IMR-90 (cell line): ENCODE results near the gene OPCML. TPM values are rescaled to one million over a fixed set of nuclear protein-coding genes. Genes with fewer than 3 reads are reported as not detected.

Experiments
- ATAC-seq: fragments of 200-7000 bp; cut with Tn5 transposase; 2 replicates; pipeline ENCODE4 v1.9.1; 2020; ENCODE audit warnings: low read depth, mild to moderate bottlenecking, moderate library complexity
- BruUV-seq: library from RNA; stranded (reverse); fragments of 400-500 nt; replicated peaks from 2 replicates; lab custom pipeline; 2021; lab: Mats Ljungman, UMichigan
- CTCF ChIA-PET: fragments of 300-600 bp; formaldehyde crosslinking; extraction: SDS; loops from one replicate; lab custom pipeline; 2021; ENCODE audit warnings: antibody characterized with exemption; lab: Yijun Ruan, JAX
- POLR2A ChIA-PET: fragments of 300-600 bp; sonication (Branson Sonifier 250); formaldehyde crosslinking; loops from one replicate; lab custom pipeline; 2022; ENCODE audit warnings: antibody characterized with exemption; ENCODE audit not compliant: unreplicated experiment; lab: Charles Lee
- DNase-seq: peaks from one replicate; pipeline ENCODE4 v3.0.0; 2013
- H2AFZ ChIP-seq: replicated peaks from 2 replicates; pipeline ENCODE3; 2013; ENCODE audit warnings: low read length, mild to moderate bottlenecking; ENCODE audit not compliant: poor library complexity
- H2AK5ac ChIP-seq: 2 replicates; pipeline ENCODE4 v1.6.1; 2013; ENCODE audit warnings: low read depth, low read length, inconsistent platforms
- H2AK9ac ChIP-seq: replicated peaks from 2 replicates; pipeline ENCODE3; 2013; ENCODE audit warnings: mild to moderate bottlenecking, low read depth, low read length, moderate library complexity; ENCODE audit not compliant: poor library complexity
- H2BK120ac ChIP-seq: 2 replicates; pipeline ENCODE4 v1.6.1; 2013; ENCODE audit warnings: low read depth, low read length, inconsistent platforms
- H2BK15ac ChIP-seq: 3 replicates; pipeline ENCODE4 v1.6.1; 2013; ENCODE audit warnings: low read depth, low read length, inconsistent platforms
- H2BK20ac ChIP-seq: 2 replicates; pipeline ENCODE4 v1.6.1; 2013; ENCODE audit warnings: low read depth, mild to moderate bottlenecking, inconsistent platforms, low read length, moderate library complexity
- H2BK5ac ChIP-seq: 2 replicates; pipeline ENCODE4 v1.6.1; 2013; ENCODE audit warnings: mild to moderate bottlenecking, low read depth, low read length, inconsistent platforms; ENCODE audit not compliant: poor library complexity, severe bottlenecking
- H3K14ac ChIP-seq: replicated peaks from 2 replicates; pipeline ENCODE4 v1.6.1; 2013; ENCODE audit warnings: low read depth, low read length, inconsistent platforms
- H3K18ac ChIP-seq: 2 replicates; pipeline ENCODE4 v1.6.1; 2013; ENCODE audit warnings: low read depth, low read length, control low read depth
- H3K23ac ChIP-seq: 2 replicates; pipeline ENCODE4 v1.6.1; 2013; ENCODE audit warnings: low read depth, low read length, inconsistent platforms
- H3K27ac ChIP-seq: 2 replicates; pipeline ENCODE4 v1.5.1; 2013; ENCODE audit warnings: mild to moderate bottlenecking, control low read depth, low read length; ENCODE audit not compliant: insufficient read depth
- H3K27me3 ChIP-seq: 2 replicates; pipeline ENCODE4 v1.6.1; 2013; ENCODE audit warnings: low read length; ENCODE audit not compliant: control insufficient read depth, insufficient read depth
- H3K36me3 ChIP-seq: 2 replicates; pipeline ENCODE4 v1.6.1; 2013; ENCODE audit warnings: low read length, mixed read lengths; ENCODE audit not compliant: control insufficient read depth, insufficient read depth
- H3K4ac ChIP-seq: 2 replicates; pipeline ENCODE4 v1.6.1; 2013; ENCODE audit warnings: low read depth, low read length, inconsistent platforms
- H3K4me1 ChIP-seq: 2 replicates; pipeline ENCODE4 v1.6.1; 2013; ENCODE audit warnings: low read length, mixed read lengths; ENCODE audit not compliant: control insufficient read depth, insufficient read depth
- H3K4me2 ChIP-seq: 2 replicates; pipeline ENCODE4 v1.6.1; 2013; ENCODE audit warnings: low read depth, mild to moderate bottlenecking, control low read depth, low read length, moderate library complexity
- H3K4me3 ChIP-seq: 2 replicates; pipeline ENCODE4 v1.5.1; 2013; ENCODE audit warnings: low read depth, mild to moderate bottlenecking, control low read depth, low read length, moderate library complexity; ENCODE audit not compliant: insufficient read depth
- H3K56ac ChIP-seq: 2 replicates; pipeline ENCODE4 v1.6.1; 2013; ENCODE audit warnings: low read length, inconsistent platforms; ENCODE audit not compliant: insufficient read depth; ENCODE audit errors: extremely low read depth
- H3K79me1 ChIP-seq, 2 experiments: 2 replicates each; pipeline ENCODE4 v1.6.1; 2013; ENCODE audit warnings: low read length in 2 of 2, inconsistent platforms in 1 of 2, low read depth in 1 of 2
- H3K9ac ChIP-seq: 2 replicates; pipeline ENCODE4 v1.6.1; 2013; ENCODE audit warnings: low read depth, low read length, control low read depth
- H3K9me1 ChIP-seq: 2 replicates; pipeline ENCODE4 v1.6.1; 2013; ENCODE audit warnings: low read length, inconsistent platforms; ENCODE audit not compliant: insufficient read depth
- H3K9me3 ChIP-seq: 2 replicates; pipeline ENCODE4 v1.6.1; 2013; ENCODE audit warnings: low read length; ENCODE audit not compliant: control insufficient read depth, insufficient read depth
- H4K20me1 ChIP-seq: 2 replicates; pipeline ENCODE4 v1.6.1; 2013; ENCODE audit warnings: low read length, inconsistent platforms; ENCODE audit not compliant: insufficient read depth
- H4K5ac ChIP-seq: 2 replicates; pipeline ENCODE4 v1.6.1; 2013; ENCODE audit warnings: mild to moderate bottlenecking, low read depth, low read length, control low read depth
- H4K8ac ChIP-seq, 2 experiments: 2 replicates each; pipeline ENCODE4 v1.6.1; 2013; ENCODE audit warnings: low read depth in 2 of 2, low read length in 2 of 2, control low read depth in 1 of 2, inconsistent platforms in 1 of 2
- H4K91ac ChIP-seq: 2 replicates; pipeline ENCODE4 v1.6.1; 2013; ENCODE audit warnings: low read depth, low read length, inconsistent platforms; ENCODE audit not compliant: insufficient read depth
- CEBPB ChIP-seq: IDR thresholded peaks from 2 replicates; pipeline ENCODE4 v1.6.1; 2012; ENCODE audit warnings: low read depth, low read length, improper control_type of control experiment
- CHD1 ChIP-seq: IDR thresholded peaks from 2 replicates; pipeline ENCODE4 v1.6.1; 2012; ENCODE audit warnings: low read depth, low read length, improper control_type of control experiment
- CTCF ChIP-seq: conservative IDR thresholded peaks from 2 replicates; pipeline ENCODE4 v1.5.1; 2012; ENCODE audit warnings: mild to moderate bottlenecking, low read depth, low read length, improper control_type of control experiment
- ELK1 ChIP-seq: fragments of 150-350 bp; IDR thresholded peaks from 2 replicates; pipeline ENCODE4 v1.6.1; 2016; ENCODE audit warnings: low read depth, mild to moderate bottlenecking, low read length, moderate library complexity, borderline replicate concordance
- FOS ChIP-seq: fragments of 150-350 bp; IDR thresholded peaks from 2 replicates; pipeline ENCODE4 v1.6.1; 2016; ENCODE audit warnings: low read depth, low read length
- MAFK ChIP-seq: IDR thresholded peaks from 2 replicates; pipeline ENCODE4 v1.6.1; 2012; ENCODE audit warnings: low read depth, low read length, improper control_type of control experiment
- NFE2L2 ChIP-seq: fragments of 150-350 bp; IDR thresholded peaks from 2 replicates; pipeline ENCODE4 v1.6.1; 2016; ENCODE audit warnings: low read depth, mild to moderate bottlenecking, low read length
- POLR2A ChIP-seq: IDR thresholded peaks from 2 replicates; pipeline ENCODE4 v1.6.1; 2012; ENCODE audit warnings: mild to moderate bottlenecking, low read depth, low read length
- RCOR1 ChIP-seq: IDR thresholded peaks from 2 replicates; pipeline ENCODE4 v1.6.1; 2012; ENCODE audit warnings: mild to moderate bottlenecking, low read length, improper control_type of control experiment; ENCODE audit not compliant: insufficient replicate concordance
- SMC3 ChIP-seq: fragments of 150-350 bp; IDR thresholded peaks from 2 replicates; pipeline ENCODE4 v1.6.1; 2016; ENCODE audit warnings: low read depth, mild to moderate bottlenecking, antibody characterized with exemption, low read length, moderate library complexity
- WGBS, 2 experiments: methylation state at CpG; one replicate each; pipeline versions ENCODE4 v1.1.5 to v1.1.7; 2013; ENCODE audit warnings: missing lambda C conversion rate in 2 of 2; ENCODE audit not compliant: insufficient read length in 1 of 2; ENCODE audit errors: extremely low coverage in 2 of 2; 5-methylcytosine and 5-hydroxymethylcytosine counted together
- dilution Hi-C: fragments of 300-500 bp; cut with HindIII; formaldehyde crosslinking; loops from one replicate; pipeline ENCODE4 v1.14.3; 2018; ENCODE audit warnings: low sequenced_read_pairs; ENCODE audit not compliant: unreplicated experiment
- in situ Hi-C: fragments of 300-500 bp; cut with MboI; formaldehyde crosslinking; loops from 3 replicates; pipeline ENCODE4 v1.14.3; 2019; ENCODE audit warnings: low sequenced_read_pairs, inconsistent platforms, mixed read lengths
- intact Hi-C: fragments of 100-400 bp; cut with micrococcal nuclease; formaldehyde crosslinking; loops from 2 replicates; pipeline ENCODE4 v1.10.0; 2022
- polyA plus RNA-seq, 3 experiments: library from polyadenylated mRNA; depleted of rRNA; stranded (reverse); fragments of >200 nt; gene quantifications; 2 replicates each; pipeline ENCODE4 v1.2.3, GENCODE V29; 2012; ENCODE audit warnings: low replicate concordance in 1 of 3
- total RNA-seq: library from RNA; depleted of rRNA; stranded (reverse); fragments of >200 nt; gene quantifications from 2 replicates; pipeline ENCODE4 v1.2.3, GENCODE V29; 2012
- TF ChIP-seq, protein P1 (sequence below): fragments of 150-350 bp; IDR thresholded peaks from 2 replicates; pipeline ENCODE4 v1.6.1; 2017; ENCODE audit warnings: mild to moderate bottlenecking, antibody characterized with exemption, low read length, low read depth

OPCML gene
- total and polyA plus RNA-seq, 2 of the 4 experiments (the other 2 are of a cell fraction) = under 0.01 to 2.6 TPM

GRCh38 chr11:133064961-133065360 lies 467.3 kb downstream of the OPCML start:
- Histone ChIP-seq H3K4me3 (no peak overlapping the region), H3K9me3 (no peaks in the 10 kb centered on the region), H4K91ac (no peak overlapping the region), H3K79me1 (no peaks in the 10 kb centered on the region), H3K4me2 (peak overlapping the region; percentile 17; the same call in 1 of the 2 replicates), H3K27me3 (no peaks in the 10 kb centered on the region), H3K9ac (no peak overlapping the region), H3K14ac (no peak overlapping the region), H4K5ac (no peak overlapping the region), H2AK9ac (no peak overlapping the region), H3K18ac (no peak overlapping the region), H4K20me1 (no peaks in the 10 kb centered on the region), H3K9me1 (no peaks in the 10 kb centered on the region), H2AK5ac (no peak overlapping the region), H2AFZ (peak overlapping the region; percentile 17), H2BK5ac (no peak overlapping the region), H3K4ac (no peak overlapping the region), H3K36me3 (no peaks in the 10 kb centered on the region), H3K27ac (no peak overlapping the region), H3K23ac (no peak overlapping the region), H4K8ac (peak overlapping the region; percentile 71 to 75; a peak in 2 of 4 replicates), H2BK20ac (no peak overlapping the region), H3K4me1 (no peaks in the 10 kb centered on the region), H3K56ac (no peak overlapping the region), H2BK15ac (no peak overlapping the region), H2BK120ac (no peak overlapping the region)
- ATAC-seq = no peak
- in situ Hi-C loops (loop anchor here (10.0 kb wide), 1 partner anchor 1200 kb away; no protein-coding TSS in a partner anchor), intact Hi-C loops (loop anchor here (5.0 to 10.0 kb wide), 3 partner anchors 930 to 1378 kb away; no protein-coding TSS in a partner anchor), dilution Hi-C loops (no loop called here)
- BruUV-seq = no TSS peak
- ChIA-PET POLR2A (no interaction called here), CTCF (interaction anchor here (0.6 to 2.0 kb wide), 3 partner anchors 9 to 906 kb away, joined by 3 to 6 read pairs (median 3); no protein-coding TSS in a partner anchor)
- 89% methylated on average over 9 of the region's 15 CpGs; no CpG with 5 or more reads in 1 of the 2 experiments for WGBS, 2 experiments
- no peak for DNase-seq
- TF ChIP-seq POLR2A (no peak), FOS (no peak), NFE2L2 (no peak), RCOR1 (no peak), SMC3 (no peak), CTCF (no peak), CEBPB (no peak), MAFK (no peak), CHD1 (no peak), ELK1 (no peak)
- TF ChIP-seq, protein P1, sequence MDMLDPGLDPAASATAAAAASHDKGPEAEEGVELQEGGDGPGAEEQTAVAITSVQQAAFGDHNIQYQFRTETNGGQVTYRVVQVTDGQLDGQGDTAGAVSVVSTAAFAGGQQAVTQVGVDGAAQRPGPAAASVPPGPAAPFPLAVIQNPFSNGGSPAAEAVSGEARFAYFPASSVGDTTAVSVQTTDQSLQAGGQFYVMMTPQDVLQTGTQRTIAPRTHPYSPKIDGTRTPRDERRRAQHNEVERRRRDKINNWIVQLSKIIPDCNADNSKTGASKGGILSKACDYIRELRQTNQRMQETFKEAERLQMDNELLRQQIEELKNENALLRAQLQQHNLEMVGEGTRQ = no peak
